GM19238 (cell line): ENCODE data around the gene FRMD4A.

ENCODE experiments used
- DNase-seq: peaks from one replicate; pipeline ENCODE4 v3.0.0; 2011; ENCODE audit warnings: low spot score; ENCODE audit not compliant: insufficient read length

FRMD4A gene

GRCh38 chr10:14340051-14340744, 9.5 kb upstream of the FRMD4A start:
- no peak for DNase-seq

GRCh38 chr10:14336736-14337135, 6.0 kb upstream of the FRMD4A start:
- DNase-seq: no peak

DNA sequence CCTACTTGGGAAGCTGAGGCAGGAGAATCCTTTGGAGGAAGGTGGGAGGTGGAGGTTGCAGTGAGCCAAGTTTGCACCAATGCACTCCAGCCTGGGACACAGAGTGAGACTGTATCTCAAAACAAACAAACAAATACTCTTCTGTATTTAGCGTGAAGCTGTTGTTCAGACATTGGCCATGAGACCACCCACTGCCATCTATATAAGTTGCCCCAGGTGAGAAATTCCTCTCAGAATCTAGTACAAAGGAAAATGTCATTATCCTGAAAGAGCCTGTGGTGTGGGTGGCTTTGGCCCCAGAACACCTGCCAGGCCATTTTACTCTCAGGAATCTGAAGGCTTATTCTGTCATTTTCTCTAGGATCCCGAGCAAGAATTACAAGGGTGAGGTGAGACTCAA, 4.0 kb upstream of the FRMD4A start:
- no peak for DNase-seq

DNA sequence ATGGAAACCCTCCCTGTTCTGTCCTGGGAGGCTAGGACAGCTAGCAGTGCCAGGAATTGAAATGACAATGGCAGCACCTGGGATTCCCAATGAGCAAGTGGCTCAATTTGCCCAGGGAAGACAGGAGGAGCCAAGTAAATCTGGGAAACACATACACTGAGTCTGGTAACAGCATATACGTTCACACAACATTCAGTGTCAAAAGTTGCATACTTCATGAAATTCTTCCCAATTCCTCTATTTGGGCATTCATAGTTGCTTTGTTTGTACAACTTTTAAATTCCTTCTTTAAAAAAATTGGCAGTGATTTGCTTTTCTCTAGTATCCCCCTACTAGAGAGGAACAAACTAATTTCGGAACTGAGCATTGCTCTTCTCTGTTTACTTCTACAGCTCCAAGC, 2.9 kb upstream of the FRMD4A start:
- no peak for DNase-seq

- no peak for DNase-seq
These were observed 2.2 kb upstream of the FRMD4A start for GRCh38 chr10:14332903-14333302.

DNA sequence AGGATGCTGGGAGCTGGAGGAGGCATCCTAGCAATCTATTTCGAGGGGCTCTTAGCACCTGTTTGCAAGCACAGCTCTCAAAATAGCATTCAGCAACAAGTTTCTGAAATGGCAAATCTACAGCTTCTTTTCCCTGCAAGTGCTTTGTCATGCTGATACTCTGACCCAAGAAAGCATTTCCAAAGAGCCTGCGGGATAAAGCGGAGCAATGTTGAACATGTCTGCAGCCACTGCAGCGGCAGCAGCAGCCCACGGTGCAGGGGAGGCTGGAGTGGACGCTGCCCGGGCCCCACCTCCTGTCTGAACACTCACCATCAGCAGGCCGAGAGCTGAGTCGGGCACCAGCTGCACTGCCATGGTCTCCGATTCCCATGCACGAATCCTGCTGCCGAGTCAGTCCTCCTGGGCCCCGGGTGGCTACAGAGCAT, 964 bp downstream of the FRMD4A start:
- DNase-seq: no peak

DNA sequence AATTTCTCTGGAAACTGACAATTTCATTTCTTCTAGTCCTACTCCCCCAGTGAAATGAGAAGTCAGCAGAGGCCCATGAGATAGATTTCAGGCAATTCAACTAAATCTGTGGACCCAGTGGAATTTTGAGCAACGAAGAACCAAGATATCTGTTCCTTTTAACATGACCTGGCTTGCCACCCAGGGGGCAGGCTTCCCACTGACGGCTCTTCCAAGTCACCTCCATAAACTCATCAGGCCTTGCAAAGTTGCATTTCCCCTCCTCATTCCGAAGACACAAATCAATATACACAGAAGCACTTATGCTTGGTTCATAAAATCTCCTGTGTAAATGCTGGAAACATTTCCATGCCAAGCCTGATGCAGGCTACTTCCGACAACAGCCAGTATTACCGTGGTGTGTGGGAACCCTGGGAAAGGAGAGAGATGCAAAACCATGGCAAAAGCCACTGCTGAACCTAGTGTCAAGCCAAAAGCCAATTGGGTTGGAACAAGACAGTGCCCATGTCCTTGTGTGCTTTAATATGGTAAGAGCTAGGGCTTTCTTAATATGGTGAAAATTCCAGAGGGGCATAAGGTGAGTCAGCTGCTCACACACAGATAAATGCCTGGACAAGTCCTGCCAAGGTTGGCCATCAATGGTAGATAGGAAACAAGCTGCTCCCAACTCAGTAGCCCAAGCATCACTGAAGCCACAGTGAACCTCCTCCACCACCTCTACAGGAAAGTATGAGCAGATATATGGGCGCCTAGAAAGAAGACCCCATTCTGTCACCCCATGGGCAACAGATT, 1.6 kb downstream of the FRMD4A start:
- no peak for DNase-seq

DNA sequence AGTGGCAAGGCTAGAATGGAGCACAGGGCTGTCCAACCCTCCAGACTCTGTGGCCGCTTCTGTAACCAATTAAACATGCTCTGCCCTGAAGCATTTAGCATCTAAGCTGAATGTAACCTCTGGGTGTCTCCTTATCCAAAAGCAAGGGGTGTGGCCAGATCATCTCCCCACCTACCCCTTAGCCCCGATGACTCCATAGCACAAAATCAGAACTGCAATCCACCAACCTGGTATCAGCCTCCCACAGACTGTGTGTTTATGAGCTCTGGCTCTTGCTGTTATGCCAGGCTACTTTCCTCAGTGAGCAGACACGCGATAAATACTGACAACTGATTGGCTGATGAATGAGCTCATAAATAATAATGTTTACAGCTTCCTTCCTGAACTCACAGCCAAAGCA, 3.2 kb downstream of the FRMD4A start:
- DNase-seq: no peak

GRCh38 chr10:14326581-14326980, 4.1 kb downstream of the FRMD4A start:
- no peak for DNase-seq

DNA sequence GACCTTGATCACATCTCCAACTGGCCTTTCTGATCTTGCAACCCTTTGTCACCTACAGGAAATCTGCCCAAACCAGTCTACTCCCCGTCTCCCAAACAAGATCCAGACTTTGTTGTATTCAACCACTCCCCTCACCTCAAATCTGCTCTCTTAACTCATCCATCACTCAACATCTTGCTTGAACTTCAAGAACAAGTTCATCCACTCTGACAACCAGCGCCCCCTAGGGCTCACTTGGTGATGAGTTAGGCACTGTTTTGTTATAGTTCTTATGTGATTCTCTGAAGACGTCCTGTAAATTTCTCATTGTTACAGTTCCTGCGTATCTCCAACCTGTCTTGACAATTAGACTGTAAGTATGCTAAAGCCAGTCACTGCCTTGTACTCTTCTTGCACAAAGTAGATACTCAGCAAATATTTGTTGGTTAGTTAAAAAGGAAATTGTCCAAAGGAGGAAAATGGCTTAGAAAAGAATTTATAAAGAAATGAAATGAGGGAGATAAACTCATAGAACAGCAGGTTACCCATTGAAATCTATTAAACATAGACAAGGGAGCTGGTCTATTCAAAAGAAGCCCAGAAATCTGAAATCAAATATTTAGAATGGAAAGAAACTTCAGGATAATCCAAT, 5.3 kb downstream of the FRMD4A start:
- no peak for DNase-seq

GRCh38 chr10:14322526-14323188, 8.1 kb downstream of the FRMD4A start:
- DNase-seq: no peak

GRCh38 chr10:14318007-14318406, 12.7 kb downstream of the FRMD4A start:
- no peak for DNase-seq

GRCh38 chr10:14312014-14312413, 18.7 kb downstream of the FRMD4A start:
- DNase-seq: no peak

DNA sequence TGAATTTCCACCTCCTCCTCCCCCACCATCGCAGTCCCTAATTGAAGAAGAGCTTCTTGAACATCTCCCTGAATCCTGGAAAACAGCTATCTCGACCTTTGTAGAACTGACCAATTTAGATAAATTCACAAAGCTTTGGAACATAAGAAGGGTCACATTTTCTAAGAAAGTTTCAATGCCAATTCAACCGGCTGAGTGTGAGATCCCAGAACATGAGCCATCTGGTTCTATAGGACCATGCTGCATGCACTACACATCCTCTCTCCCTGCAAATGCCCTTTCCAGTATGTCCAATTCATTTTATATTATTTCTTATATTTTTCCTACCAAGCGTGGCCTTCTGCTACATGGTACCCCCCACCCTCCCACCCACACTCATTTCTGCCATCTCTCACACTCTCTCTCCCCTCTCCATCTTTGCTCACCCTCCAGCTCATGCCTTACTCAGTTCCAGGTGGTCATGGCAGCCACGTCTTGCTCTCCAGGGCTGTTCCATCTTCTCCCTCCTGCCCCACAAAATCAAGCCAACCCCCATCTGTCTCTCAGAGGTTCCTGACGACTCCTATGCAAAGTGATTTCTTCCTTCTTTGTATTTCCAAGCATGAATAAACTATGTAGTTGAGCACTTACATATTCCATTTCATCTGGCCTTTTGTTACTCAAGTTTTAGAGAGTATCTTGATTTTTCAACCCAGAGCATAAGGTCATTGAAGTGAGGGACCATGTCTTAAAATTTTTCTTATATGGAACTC, 19.3 kb downstream of the FRMD4A start:
- DNase-seq: no peak

- DNase-seq: no peak
These were observed 21.1 kb downstream of the FRMD4A start for GRCh38 chr10:14309593-14309992.

GRCh38 chr10:14306190-14306589, 24.5 kb downstream of the FRMD4A start:
- DNase-seq: no peak

DNA sequence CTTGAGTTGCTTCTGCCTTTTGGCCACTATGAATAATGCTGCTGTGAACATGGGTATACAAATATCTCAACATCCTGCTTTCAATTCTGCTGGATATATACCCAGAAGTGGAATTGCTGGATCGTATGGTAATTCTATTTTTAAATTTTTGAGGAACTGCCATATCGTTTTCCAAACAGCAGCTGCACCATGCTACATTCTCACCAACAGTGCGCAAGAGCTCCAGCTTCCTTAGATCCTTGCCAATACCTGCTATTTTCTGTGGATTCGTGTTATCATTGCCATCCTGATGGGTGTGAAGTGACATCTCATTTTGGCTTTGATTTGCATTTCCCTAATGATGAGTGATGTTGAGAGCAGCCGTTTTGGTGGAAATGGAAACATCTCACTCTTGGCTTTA, 26.7 kb downstream of the FRMD4A start:
- no peak for DNase-seq

GRCh38 chr10:14302035-14302434, 28.7 kb downstream of the FRMD4A start:
- no peak for DNase-seq

GRCh38 chr10:14299556-14299955, 31.2 kb downstream of the FRMD4A start:
- no peak for DNase-seq

DNA sequence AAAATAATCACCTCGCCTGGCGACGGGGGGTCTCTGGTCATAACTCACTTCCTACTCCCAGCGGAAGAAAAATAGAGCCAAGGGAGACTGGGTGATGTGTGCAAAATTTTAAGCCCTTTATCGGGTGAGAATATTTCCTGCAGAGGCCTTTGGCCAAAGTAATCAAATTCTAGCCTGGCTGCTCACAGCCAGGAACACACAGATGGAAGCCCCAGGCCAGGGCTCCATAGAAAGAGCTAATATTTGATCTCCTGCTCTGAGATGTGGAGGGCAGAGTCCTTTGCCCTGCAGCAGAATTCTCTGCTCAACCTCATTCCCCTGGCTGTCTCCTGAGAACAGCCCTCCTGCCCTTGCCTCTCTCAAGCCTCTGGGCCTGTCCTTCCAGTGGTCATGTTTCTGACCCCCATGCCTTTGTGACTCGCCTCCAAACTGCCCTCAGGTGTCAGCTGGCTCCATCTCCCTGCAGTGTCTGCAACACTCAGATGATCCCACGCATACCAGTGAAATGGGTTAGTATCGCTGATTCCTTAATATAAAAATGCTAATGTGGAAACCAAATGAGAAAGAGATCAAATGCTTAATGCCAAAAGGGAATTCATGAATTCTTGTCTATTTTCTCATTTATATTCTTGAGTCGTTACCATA, 34.5 kb downstream of the FRMD4A start:
- DNase-seq: no peak
